ENCODE results near the gene RALGPS1.

Gene RALGPS1

DNA sequence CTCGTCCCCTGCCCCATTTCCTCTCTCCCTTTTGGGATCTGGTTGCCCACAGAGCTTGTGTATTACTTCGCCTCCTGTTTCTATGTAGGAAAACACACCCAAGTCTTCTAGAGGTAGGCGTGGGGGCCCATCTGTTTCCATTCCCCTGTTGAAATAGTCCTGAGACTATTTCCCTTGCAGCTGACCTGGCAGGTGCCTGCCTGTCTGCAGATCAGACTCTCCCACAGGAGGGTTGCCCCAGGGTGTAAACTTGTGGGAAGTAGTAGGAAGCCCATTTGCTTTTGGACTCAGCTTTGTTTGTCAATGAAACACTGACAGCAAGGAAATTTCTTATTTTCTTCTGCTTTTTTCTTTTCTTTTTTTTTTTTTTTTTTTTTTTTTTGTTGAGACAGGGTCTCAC lies 333.7 kb downstream of the RALGPS1 start:
- TF ChIP-seq, protein P1, sequence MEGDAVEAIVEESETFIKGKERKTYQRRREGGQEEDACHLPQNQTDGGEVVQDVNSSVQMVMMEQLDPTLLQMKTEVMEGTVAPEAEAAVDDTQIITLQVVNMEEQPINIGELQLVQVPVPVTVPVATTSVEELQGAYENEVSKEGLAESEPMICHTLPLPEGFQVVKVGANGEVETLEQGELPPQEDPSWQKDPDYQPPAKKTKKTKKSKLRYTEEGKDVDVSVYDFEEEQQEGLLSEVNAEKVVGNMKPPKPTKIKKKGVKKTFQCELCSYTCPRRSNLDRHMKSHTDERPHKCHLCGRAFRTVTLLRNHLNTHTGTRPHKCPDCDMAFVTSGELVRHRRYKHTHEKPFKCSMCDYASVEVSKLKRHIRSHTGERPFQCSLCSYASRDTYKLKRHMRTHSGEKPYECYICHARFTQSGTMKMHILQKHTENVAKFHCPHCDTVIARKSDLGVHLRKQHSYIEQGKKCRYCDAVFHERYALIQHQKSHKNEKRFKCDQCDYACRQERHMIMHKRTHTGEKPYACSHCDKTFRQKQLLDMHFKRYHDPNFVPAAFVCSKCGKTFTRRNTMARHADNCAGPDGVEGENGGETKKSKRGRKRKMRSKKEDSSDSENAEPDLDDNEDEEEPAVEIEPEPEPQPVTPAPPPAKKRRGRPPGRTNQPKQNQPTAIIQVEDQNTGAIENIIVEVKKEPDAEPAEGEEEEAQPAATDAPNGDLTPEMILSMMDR (IDR thresholded peaks at IDR 0.05), result no peak

DNA sequence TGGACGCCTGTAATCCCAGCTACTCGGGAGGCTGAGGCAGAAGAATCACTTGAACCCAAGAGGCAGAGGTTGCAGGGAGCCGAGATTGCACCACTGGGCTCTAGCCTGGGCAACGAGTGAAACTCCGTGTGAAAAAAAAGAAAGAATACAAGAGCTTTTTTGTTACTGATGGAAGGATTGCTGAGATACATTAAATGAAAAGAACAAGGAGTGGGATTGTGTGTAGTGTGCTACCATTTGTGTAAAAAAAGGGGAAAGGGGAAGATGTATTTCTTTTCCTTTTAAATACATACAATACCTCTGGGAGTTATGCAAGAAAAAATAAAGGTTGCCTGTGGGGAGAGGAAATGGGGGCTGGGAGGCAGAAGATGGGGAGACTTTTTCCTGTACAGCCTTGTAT lies 335.3 kb downstream of the RALGPS1 start:
- TF ChIP-seq, protein P1 (IDR thresholded peaks at IDR 0.05), result no peak

DNA sequence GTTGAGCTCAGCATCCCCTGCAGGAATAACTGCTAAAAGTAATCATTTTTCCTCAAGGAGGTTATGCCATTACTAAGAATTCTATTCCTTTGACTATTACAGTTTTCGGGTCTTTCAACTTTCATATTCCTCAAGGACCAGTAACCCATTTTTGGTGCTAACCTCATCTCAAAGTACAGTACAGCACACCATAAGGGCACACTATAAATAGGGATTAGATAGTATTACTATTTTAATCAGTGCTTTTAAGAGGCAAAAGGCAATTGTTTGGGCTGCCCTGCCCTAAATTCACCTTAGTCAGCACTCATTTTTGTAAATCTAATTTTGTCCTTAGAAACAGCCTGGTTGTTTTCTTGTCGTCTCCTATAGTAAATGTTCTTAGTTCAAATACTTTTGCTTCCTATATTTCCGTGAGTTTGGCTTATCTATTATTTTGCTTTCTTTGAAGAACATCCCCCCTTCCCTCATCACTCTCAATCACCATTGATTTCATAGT lies 336.4 kb downstream of the RALGPS1 start:
- TF ChIP-seq, protein P1 (IDR thresholded peaks at IDR 0.05), result no peak

DNA sequence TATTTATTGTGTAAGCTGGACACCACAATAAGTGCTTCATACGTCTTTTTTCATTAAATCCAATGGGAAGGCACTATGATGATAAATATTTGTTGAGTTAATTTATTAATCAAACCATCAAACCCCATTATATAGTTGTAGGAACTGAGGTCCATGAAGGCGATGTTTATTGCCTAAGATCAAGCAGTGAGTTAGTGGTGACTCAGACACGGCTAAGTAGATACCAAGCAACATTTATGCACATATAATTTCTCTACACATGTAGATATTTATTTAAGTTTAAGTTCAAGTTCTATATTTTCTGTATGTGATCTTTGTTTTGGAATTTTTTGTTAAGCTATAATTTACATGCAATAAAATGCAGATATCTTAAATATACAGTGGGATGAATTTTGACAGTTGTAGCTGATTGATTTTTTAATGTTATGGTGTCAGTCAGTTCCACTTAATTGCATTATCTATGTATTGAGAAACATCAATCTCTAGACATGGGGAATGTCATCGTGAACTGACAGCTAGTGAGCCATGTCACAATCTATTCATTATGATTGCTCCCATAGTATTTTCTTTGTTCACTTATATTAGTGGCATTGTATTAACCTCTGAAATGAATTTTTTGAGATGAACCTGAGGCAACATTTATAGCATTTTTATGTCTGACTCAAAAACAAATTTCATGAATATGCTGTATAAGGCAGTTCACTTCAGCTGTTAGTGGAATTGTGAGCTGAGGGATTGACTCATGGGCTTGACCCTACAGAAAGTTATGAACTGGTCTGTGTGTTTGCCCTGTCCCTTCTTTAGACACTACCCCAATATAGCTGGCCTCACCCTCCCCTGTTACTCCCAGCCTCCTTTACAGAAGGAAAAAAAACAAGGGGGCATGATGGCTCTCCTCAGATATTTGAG lies 338.1 kb downstream of the RALGPS1 start:
- TF ChIP-seq, protein P1 (IDR thresholded peaks at IDR 0.05), result no peak

DNA sequence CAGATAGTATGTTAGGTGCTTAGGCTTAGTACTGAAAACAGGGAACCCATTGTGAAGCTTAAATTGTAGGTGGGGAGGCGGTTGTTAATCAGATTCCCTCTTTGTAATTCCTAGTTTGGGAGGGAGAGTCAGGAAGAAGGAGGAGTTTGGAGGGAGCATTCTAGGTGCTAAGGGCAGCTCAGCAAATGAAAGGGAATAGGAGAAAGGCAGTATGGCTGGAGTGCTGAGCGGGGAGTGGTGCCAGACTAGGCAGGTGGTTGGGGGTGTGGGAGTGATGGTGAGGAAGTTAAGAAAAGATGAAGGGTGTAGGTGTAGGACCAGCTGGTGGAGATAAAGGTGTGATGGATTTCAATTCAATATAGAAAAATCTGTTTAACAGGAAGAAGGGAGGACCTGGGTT lies 338.9 kb downstream of the RALGPS1 start:
- TF ChIP-seq, protein P1 (IDR thresholded peaks at IDR 0.05), result no peak

DNA sequence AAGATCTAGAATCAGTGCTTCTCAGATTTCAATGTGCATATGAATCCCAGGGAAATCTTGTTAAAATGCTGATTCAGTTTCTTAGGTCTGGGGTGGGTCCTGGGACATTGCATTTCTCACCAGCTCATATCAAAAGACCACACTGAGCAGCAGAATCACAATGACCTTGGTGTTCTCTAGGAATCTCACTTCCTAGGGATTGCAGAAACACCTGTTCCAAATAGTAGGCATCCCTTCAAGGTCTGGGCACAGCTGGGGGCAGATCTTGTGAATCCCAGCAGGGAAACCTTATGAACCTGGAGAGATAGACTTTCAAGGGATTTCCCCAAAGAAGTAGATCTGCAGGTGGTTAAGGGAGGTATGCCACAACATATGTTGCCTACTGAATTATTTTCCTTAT lies 341.1 kb downstream of the RALGPS1 start:
- TF ChIP-seq, protein P1 (IDR thresholded peaks at IDR 0.05), result no peak

DNA sequence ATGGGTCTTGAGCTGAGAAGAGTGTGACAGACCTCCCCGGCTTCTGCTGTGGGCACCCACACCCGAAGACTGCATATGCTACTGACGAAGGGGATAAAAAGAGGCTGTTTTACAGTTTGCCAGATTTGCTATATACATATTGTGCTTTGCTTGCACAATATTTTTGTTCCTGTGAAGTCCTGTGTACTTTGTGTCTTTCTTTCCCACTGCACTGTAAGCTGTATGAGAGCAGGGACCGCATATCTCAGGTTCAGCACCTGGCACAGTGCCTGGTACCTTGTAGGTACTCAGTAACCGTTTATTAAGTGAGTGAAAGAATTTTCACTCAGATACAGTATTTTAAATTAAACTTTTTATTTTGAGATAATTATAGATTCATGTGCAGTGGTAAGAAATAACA lies 341.7 kb downstream of the RALGPS1 start:
- TF ChIP-seq, protein P1 (IDR thresholded peaks at IDR 0.05), result no peak
